Cardiac fibroblast (primary cell): Measurements from ENCODE around the gene KIF16B.

ENCODE experiments used
- DNase-seq, 2 donors: peaks; one replicate each; pipeline versions ENCODE4 v3.0.0 to v3.0.0-alpha.2; 2010; ENCODE audit warnings: low read depth in 2 of 2
- H3K4me3 ChIP-seq, 2 donors: replicated peaks in 1 of 2; 1 replicate in 1 of 2; 2 replicates in 1 of 2; pipeline ENCODE4 v1.5.1; 2011; ENCODE audit warnings: low read depth in 2 of 2, low read length in 2 of 2, mild to moderate bottlenecking in 2 of 2, moderate library complexity in 1 of 2
- CTCF ChIP-seq: IDR thresholded peaks from one replicate; pipeline ENCODE4 v1.5.1; 2011; ENCODE audit warnings: low read depth, mild to moderate bottlenecking, low read length, inconsistent platforms

Gene KIF16B

GRCh38 chr20:16590041-16590633 is 16.9 kb upstream of the KIF16B start:
- DNase-seq = no peak
- TF ChIP-seq CTCF = no peak
- no peak overlapping the region for H3K4me3 ChIP-seq

- no peak for TF ChIP-seq CTCF
- no peak overlapping the region for H3K4me3 ChIP-seq
- DNase-seq = no peak
These were observed 16.4 kb upstream of the KIF16B start for GRCh38 chr20:16589623-16590022.

GRCh38 chr20:16588241-16588640 is 15.0 kb upstream of the KIF16B start:
- no peak for TF ChIP-seq CTCF
- DNase-seq = no peak
- H3K4me3 ChIP-seq = no peak overlapping the region

GRCh38 chr20:16587066-16587465 is 13.8 kb upstream of the KIF16B start:
- H3K4me3 ChIP-seq = no peak overlapping the region
- DNase-seq = no peak
- TF ChIP-seq CTCF = no peak

GRCh38 chr20:16583474-16583873 is 10.2 kb upstream of the KIF16B start:
- DNase-seq = no peak
- H3K4me3 ChIP-seq = no peak overlapping the region

GRCh38 chr20:16581241-16581640 is 8.0 kb upstream of the KIF16B start:
- TF ChIP-seq CTCF = no peak
- DNase-seq = no peak
- no peak overlapping the region for H3K4me3 ChIP-seq

More at GRCh38 chr20:16583474-16583873, 10.2 kb upstream of the KIF16B start:
- TF ChIP-seq CTCF = no peak

GRCh38 chr20:16580620-16581019 is 7.4 kb upstream of the KIF16B start:
- H3K4me3 ChIP-seq = no peak overlapping the region
- no peak for TF ChIP-seq CTCF
- no peak for DNase-seq
